GM18858 (cell line): ENCODE results near the gene IPCEF1.

ENCODE experiments used
- ATAC-seq: cut with Tn5 transposase; IDR thresholded peaks from one replicate; pipeline ENCODE4 v1.9.1; 2021; ENCODE audit not compliant: unreplicated experiment

Gene IPCEF1

GRCh38 chr6:154297721-154298120 lies 58.9 kb downstream of the IPCEF1 start:
- no peak for ATAC-seq

- no peak for ATAC-seq
These were observed 59.4 kb downstream of the IPCEF1 start for GRCh38 chr6:154297210-154297609.

DNA sequence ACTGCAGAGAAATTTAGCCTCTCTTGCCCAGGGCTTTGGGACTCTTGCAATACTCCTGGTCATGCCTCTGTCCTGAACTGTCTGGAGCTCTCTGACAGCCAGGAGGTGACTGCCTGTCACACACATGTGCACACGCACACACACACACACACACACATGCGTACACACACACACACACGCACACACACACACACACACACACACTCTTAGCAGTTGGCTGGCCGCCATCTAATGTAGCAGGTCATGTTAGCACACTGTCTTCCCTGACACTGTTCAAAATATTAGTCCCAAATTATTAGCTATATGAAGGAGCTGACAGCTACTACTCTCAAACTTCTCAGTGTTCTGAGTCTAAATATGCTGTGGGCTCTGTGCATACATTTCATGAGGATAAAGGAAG lies 60.9 kb downstream of the IPCEF1 start:
- no peak for ATAC-seq

DNA sequence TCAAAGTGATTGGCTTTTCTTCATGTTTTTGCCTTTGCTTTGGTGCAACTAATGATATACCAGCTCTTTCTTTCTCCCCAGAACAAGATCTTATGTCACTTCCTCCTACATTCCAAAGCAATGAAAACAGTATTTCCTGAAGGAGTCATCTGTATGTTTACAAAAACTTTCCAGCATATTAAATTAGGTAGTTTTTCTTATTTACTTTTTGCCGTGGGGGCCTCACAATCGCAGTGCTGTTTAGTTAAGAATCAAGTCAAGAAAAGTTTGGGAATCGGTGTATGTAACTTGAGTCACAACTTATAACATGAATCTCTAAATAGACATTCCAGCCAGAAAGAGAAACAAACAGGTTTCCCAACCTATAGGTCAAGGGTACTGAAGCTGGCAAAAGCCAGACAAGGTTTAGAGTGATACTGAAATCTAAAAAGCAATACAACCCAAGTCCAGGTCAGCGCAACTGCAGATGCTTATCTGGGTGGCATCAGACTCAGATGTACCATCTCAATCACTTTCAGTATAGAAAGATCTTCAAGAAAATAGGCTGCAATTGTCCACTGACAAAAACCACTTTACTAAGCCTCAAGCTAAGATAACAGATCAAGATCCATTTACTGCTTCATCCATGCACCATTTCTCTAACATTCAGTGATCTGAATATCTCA lies 63.6 kb downstream of the IPCEF1 start:
- no peak for ATAC-seq

DNA sequence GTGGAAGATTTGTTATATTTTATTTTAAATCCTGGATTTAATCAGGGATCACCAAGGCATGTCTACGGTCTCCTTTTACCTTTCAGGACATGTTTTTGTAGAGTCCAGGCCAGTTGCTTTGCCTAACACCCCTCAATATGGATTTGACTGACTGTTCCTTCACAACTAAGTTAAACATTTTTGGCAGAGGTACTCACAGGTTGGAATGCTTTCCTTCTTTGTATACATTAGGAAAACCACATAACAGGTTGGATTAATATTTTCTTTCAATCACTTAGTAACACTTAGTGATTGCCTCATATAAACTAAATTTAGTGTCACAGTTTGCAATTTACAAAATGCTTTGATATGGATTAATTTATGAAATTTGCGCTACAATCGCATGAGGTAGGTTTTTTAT lies 64.5 kb downstream of the IPCEF1 start:
- ATAC-seq: no peak

- ATAC-seq: no peak
These were observed 66.6 kb downstream of the IPCEF1 start for GRCh38 chr6:154289818-154290508.

GRCh38 chr6:154285826-154286225 lies 70.8 kb downstream of the IPCEF1 start:
- ATAC-seq: no peak

DNA sequence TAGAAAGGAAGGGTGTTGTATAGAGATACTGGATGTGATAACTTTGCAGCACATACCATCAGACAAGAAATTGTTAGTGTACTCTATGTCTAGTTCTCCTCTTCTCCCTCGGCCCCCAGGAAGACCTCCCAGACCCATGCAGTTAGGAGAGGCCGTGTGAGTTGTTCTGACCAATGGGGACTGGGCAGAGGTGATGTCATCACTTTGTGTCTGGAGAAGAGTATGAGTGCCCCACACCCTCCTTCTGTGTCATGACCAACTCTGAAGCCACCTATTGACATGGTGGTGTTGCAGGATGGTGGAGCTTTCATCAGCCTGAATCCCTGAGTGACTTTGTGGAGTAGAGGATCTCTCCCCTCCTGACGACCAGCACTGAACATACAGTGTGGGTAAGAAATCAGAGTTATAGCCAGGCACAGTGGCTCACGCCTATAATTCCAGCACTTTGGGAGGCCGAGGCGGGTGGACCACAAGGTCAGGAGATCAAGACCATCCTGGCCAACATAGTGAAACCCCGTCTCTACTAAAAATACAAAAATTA lies 72.2 kb downstream of the IPCEF1 start:
- no peak for ATAC-seq

DNA sequence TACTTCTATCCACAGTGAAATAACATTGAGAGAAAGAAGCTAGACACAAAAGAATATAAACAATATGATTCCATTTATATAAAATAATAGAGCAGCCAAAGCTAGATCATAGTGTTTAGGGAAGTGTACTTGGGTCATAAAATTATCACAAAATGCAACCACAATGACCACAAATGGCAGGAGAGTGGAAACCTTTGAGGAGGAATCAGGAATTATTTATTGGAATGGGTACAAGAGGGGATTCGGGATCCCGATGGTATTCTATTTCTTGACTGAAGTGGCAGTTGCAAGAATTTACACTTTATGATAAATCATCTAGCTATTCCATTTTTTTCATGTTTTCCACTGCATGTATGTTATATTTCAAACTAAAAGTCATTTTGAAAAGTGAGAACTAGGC lies 76.1 kb downstream of the IPCEF1 start:
- no peak for ATAC-seq

DNA sequence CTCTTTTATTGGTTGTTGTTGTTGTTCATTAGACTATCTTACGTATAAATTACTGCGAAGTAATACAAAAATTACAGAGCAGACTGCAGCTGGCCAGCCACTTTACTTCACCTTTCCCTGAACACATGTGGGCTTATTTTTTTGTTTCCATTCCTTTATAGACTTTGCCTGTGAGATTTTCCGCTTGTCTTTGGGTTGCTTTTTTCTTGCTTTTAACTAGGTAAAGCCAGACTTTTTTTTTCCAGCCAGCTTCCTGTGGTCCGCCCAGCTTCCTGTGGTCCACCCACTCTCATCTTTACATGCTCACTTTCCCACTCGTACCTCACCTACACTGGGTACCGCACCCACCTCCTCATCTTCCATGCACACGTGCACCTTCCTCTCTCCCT lies 79.0 kb downstream of the IPCEF1 start:
- no peak for ATAC-seq

GRCh38 chr6:154276810-154277628 lies 79.6 kb downstream of the IPCEF1 start:
- no peak for ATAC-seq

DNA sequence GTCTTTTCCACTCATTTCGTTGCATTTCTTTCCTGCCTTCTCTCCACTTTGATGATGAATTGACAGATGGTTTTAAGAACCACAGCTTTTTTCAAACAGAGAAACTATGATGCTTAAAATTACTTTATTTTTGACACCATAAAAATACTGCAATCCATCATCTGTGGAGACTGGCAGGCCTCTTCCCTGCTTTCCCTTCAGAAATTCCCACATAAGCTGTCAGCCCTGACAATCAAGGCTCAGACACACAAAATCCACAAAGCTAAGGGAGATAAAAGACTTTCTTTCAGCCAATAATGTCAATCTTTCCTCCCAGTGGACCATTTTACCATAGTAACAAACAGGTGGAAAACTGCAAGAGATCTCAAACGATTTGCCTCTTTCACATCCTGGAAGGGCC lies 82.4 kb downstream of the IPCEF1 start:
- no peak for ATAC-seq

- no peak for ATAC-seq
These were observed 88.1 kb downstream of the IPCEF1 start for GRCh38 chr6:154268486-154268885.

GRCh38 chr6:154267508-154268106 lies 89.0 kb downstream of the IPCEF1 start:
- no peak for ATAC-seq

DNA sequence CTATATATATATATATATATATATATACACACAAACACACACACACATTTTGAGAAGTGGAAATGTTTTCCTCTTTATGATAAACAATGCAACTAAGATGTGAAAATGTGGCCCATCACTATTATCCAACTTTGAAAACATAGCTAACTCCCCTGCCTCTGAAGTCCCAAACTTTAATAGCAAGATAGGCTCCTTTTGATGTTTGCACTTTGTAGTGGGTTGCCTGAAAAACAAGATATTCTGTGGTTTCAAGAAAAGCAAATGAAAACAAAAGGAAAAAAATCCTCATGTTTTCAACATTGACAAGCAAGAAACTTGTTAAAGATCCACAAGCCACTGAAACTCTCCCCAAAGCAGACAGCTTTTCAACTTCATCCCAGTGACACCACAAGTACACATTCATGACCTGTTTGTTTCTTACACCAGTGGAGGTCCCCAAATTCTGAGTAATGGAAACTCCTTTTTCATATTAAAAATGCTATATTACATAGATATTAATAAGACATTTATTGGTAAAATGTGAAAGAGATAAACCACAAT lies 90.0 kb downstream of the IPCEF1 start:
- ATAC-seq: no peak

DNA sequence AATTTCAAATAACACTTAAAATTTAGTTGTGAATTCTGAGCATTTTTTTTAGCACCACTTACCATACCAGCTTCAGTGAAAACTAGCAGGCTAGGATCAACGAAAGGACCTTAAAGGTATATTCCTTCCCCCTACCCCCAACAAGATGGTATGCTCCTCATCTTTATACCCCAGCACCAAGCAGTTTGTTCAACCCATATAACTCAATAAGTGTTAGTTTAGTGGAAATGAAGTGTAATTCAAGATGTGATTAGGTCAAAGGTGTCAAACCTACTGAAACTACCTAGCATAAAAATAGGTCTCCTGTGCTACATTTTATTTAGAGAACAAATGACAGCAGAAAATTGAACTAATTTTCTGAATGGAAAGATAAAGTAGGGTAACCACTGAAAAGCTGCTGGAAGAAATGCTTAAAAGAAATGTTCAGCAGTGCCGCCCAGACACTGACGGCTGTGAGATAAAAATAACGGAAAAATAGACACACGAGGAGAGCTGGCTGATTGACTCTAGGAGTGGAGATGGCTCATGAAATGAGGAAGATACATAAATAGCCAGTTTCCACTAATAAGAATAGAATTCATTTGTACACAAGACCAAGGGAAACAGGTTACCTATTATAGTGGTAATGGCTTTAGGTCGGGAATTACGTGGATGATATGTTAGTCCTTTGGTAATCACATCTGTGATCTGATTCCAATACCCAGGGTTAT lies 94.8 kb downstream of the IPCEF1 start:
- ATAC-seq: no peak

GRCh38 chr6:154258064-154258757 lies 98.4 kb downstream of the IPCEF1 start:
- peak; percentile 86 for ATAC-seq

DNA sequence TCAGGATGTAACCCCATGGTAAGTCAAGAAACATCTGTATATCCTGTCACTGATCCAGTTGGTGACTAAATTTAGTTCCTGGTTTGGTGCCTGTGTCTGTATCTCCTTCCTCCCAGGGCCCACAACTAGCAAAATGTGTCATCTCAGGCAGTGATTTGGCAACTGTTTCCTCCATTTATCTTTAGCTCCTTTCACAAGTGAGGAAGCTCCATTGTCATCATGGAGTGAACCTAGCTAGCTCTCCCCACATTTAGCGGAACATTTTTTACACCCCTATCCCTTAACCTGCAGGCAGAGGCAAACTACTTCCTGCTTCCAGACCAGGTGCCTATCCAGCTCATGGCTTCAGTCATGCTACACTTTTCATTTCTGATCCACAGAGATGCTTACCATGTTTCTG lies 99.5 kb downstream of the IPCEF1 start:
- no peak for ATAC-seq

DNA sequence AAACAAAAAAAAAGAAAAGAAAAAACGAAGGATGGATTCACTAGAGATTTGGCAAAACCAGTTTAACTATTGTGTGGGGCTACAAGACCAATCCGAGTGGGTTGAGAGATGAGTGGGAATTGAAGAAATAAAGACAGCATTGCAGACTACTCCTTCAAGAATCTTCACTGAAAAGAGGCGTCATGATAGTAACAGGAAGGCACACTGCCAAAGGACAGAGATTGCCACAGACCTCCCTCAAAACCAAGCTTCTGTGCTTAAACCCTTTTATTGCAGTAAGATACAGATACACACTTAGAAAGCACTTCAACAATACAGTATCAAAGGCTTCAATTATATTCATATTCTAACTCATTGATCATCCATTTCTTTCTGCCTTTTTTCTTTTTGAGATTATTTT lies 103.9 kb downstream of the IPCEF1 start:
- ATAC-seq: no peak

GRCh38 chr6:154251116-154251515 lies 105.5 kb downstream of the IPCEF1 start:
- no peak for ATAC-seq
